Rectal smooth muscle tissue (tissue), 1 donor: Measurements from ENCODE around the gene KIR2DL1.
"Not testable (repeated sequence)": the region's sequence is repeated elsewhere in the genome, so short reads cannot be mapped to it uniquely, and the experiment has no call there.

Source experiments
- H3K27ac ChIP-seq: one replicate; pipeline ENCODE4 v1.7.0; 2013; ENCODE audit warnings: low read depth, low read length, inconsistent platforms
- H3K27me3 ChIP-seq: one replicate; pipeline ENCODE4 v1.7.0; 2013; ENCODE audit warnings: low read length; ENCODE audit not compliant: control insufficient read depth, insufficient read depth
- H3K36me3 ChIP-seq: one replicate; pipeline ENCODE4 v1.7.0; 2013; ENCODE audit warnings: low read length; ENCODE audit not compliant: control insufficient read depth, insufficient read depth
- H3K4me1 ChIP-seq: one replicate; pipeline ENCODE4 v1.7.0; 2013; ENCODE audit warnings: low read length; ENCODE audit not compliant: control insufficient read depth, insufficient read depth
- H3K4me3 ChIP-seq: one replicate; pipeline ENCODE4 v1.7.0; 2013; ENCODE audit warnings: low read length
- H3K9ac ChIP-seq: one replicate; pipeline ENCODE4 v1.7.0; 2013; ENCODE audit warnings: low read length

Gene KIR2DL1

DNA sequence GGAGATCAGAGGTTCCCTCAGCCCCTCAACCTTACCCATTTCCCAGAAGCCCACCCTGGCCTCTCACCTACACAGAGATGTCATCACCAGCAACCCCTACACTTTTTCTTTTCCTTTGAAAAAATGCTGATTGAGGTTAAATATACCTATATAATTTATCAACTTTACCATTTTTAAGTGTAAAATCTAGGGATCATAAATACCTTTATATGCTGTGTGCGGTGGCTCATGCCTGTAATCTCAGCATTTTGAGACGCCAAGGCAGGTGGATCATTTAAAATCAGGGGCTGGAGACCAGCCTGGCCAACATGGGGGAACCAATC, 36.9 kb downstream of the KIR2DL1 start:
- Histone ChIP-seq H3K36me3 (no peaks in the 10 kb centered on the region), H3K4me1 (no peaks in the 10 kb centered on the region), H3K9ac (no peak overlapping the region), H3K27ac (no peak overlapping the region), H3K27me3 (no peaks in the 10 kb centered on the region), H3K4me3 (no peak overlapping the region)

DNA sequence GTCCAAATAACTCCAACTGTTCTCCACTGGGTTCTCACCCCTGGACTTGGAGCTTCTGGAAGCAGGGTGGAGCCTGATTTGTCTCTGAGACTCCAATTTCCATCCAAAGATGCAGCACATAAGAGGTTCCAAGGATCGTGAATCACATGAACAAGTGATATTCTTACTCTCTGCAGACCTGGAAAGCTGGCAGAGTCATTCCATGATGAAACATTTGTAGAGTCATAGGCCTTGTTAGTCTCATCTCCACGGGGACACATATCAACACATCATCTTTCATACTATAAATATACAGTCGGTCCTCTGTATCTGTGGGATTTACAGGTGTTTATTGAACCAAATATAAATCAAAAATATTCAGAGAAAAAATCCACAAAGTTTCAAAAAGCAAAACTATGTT, 45.0 kb downstream of the KIR2DL1 start:
- H3K27me3 ChIP-seq, H3K36me3 ChIP-seq, H3K9ac ChIP-seq, H3K4me1 ChIP-seq, H3K27ac ChIP-seq, H3K4me3 ChIP-seq: not testable (repeated sequence)

DNA sequence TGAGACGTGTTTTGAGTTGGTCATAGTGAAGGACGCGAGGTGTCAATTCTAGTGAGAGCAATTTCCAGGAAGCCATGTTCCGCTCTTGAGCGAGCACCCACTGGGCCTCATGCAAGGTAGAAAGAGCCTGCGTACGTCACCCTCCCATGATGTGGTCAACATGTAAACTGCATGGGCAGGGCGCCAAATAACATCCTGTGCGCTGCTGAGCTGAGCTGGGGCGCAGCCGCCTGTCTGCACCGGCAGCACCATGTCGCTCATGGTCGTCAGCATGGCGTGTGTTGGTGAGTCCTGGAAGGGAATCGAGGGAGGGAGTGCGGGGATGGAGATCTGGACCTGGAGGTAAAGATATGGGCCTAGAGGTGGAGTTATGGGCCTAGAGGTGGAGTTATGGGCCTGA, 46.7 kb downstream of the KIR2DL1 start, which contains the start of gene KIR3DL1:
Gene KIR3DL1, plus strand, starts transcription at position 218 of the 400 bp plus-strand sequence.
- H3K36me3 ChIP-seq, H3K27ac ChIP-seq, H3K4me3 ChIP-seq, H3K27me3 ChIP-seq, H3K9ac ChIP-seq, H3K4me1 ChIP-seq: not testable (repeated sequence)

DNA sequence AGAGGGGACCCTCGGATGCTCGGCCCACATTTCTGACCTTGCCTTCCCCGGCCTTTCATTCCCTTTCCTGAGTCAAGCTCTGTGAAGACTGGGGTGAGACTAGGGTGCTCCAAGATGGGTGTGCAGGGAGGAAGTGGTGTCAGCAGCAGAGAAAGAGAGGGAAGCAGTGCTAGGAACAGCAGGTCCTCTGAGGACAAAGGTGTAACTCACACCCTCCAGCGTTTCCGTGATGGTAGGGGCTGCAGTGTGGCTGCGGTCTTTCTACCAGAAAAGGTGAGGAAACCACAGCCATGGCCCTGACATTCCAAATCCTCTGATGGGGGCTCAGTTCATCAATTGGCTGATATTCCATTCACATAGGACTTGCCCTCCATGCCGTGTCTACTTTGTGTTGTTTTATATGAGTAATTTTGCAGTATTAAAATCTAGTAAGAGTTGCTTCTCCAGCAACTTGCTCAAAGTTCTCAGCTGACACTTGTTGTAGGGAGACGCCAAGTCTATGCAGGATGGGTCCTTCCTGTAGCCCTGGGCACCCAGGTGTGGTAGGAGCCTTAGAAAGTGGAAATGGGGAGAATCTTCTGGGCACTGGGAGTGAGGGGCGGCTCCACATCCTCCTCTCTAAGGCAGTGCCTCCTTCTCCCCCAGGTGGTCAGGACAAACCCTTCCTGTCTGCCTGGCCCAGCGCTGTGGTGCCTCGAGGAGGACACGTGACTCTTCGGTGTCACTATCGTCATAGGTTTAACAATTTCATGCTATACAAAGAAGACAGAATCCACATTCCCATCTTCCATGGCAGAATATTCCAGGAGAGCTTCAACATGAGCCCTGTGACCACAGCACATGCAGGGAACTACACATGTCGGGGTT, 48.3 kb downstream of the KIR2DL1 start:
- no peak overlapping the region for H3K27ac ChIP-seq
- H3K4me3 ChIP-seq = no peak overlapping the region
- no peaks in the 10 kb centered on the region for H3K4me1 ChIP-seq
- H3K36me3 ChIP-seq = no peaks in the 10 kb centered on the region
- no peaks in the 10 kb centered on the region for H3K27me3 ChIP-seq
- no peak overlapping the region for H3K9ac ChIP-seq

DNA sequence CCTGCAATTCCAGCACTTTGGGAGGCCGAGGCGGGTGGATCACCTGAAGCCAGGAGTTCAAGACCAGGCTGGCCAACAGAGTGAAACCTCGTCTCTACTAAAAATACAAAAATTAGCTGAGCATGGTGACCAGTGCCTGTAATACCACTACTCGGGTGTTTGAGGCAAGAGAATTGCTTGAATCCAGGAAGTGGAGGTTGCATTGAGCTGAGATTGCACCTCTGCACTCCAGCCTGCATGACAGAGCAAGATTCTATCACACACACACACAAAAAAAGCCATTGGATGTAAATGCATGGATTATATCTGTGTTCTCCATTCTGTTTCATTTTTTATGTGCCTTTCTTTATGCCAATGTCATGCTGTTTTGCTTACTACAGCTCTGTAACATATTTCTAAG, 54.8 kb downstream of the KIR2DL1 start:
- H3K27me3 ChIP-seq, H3K4me3 ChIP-seq, H3K9ac ChIP-seq, H3K36me3 ChIP-seq, H3K4me1 ChIP-seq, H3K27ac ChIP-seq: not testable (repeated sequence)

DNA sequence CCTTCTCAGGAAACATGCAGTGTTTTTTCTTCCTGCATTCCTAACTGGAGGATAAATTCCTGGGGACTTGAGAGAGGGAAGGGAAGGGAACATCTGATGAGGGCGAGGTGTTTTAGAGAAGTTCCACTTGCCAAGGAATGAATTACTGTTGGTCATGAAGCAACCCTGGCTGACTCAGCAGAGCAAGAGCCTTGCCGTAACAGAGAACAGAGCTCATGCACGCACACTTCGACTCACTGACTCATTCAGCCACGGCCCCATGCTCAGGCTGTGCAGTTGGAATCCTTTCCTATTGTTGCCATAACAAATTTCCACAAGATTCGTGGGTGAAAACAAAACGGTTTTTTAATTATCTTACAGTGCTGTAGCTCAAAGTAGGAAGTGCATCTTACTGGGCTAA, 55.7 kb downstream of the KIR2DL1 start:
- H3K4me1 ChIP-seq, H3K27me3 ChIP-seq, H3K27ac ChIP-seq, H3K4me3 ChIP-seq, H3K36me3 ChIP-seq, H3K9ac ChIP-seq: not testable (repeated sequence)

DNA sequence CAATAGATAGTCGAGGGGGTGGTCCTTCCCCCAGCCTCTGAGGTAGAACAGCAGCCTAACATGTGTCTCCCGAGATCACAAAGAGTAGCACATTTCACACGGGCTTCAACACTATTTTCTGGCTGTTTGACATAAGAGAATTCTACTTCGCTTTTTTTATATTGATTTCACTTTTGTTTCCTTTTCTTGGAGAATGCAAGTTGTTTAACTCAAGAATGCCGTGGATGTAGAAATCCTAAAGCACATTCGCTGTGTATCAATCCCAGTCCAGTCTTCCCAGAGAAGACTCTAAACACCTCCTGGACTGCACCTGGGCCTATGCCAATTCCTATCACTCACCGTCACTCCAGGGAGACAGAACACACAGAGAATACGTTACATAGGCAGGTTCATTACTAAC, 58.5 kb downstream of the KIR2DL1 start:
- not testable (repeated sequence) for H3K4me3 ChIP-seq, H3K4me1 ChIP-seq, H3K27ac ChIP-seq, H3K36me3 ChIP-seq, H3K27me3 ChIP-seq, H3K9ac ChIP-seq

DNA sequence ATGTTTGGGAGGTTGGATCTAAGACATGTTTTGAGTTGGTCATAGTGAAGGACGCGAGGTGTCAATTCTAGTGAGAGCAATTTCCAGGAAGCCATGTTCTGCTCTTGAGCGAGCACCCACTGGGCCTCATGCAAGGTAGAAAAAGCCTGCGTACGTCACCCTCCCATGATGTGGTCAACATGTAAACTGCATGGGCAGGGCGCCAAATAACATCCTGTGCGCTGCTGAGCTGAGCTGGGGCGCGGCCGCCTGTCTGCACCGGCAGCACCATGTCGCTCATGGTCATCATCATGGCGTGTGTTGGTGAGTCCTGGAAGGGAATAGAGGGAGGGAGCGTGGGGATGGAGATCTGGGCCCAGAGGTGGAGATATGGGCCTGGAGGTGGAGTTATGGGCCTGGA, 62.9 kb downstream of the KIR2DL1 start, which contains the start of gene KIR2DS4:
Gene KIR2DS4, plus strand, starts transcription at position 181 of the 400 bp plus-strand sequence.
- H3K9ac ChIP-seq, H3K36me3 ChIP-seq, H3K4me1 ChIP-seq, H3K4me3 ChIP-seq, H3K27ac ChIP-seq, H3K27me3 ChIP-seq: not testable (repeated sequence)
